ENCODE measurements around the gene TRDMT1. TPM values are rescaled to one million over a fixed set of nuclear protein-coding genes. Genes with fewer than 3 reads are reported as not detected.

TRDMT1 gene
- total RNA-seq, 1 donor = 19.1 TPM

DNA sequence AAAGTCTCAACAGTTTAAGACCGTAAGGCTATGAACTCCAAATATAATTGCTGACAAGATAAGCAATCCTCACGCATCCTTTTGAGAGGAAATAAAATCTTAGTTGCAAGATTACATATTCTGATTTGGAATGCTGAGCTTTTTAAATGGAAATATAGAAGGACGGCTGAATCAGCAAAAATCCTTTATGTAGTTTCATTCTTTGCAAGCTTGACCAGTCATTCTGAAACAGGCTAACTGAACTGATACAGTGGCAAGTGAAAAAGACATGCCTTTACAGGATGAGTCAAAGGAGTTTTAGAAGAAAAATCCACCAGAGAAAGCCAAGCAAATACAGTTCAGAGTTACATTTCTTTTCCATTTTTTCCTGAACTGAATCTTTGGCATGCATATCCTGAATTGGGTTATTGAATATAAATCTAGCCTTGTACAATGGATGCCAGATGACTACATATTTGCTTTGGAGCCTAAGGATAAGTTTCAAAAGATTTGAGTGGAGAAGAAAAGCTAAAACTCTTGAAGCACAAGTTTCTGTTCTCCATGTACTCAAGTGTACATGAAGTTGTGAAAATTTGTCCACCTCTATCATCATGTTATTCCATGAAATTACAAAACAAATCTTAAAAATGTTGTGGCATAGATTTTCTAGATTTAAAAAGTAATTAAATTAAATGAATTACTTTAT lies 30.9 kb upstream of the TRDMT1 start:
- peak overlapping the region; percentile 98 for H3K4me3 ChIP-seq (ENCODE audit: low read depth, low read length)
- DNase-seq (ENCODE audit: low read depth) = peak; percentile 51
- TF ChIP-seq, protein P1, sequence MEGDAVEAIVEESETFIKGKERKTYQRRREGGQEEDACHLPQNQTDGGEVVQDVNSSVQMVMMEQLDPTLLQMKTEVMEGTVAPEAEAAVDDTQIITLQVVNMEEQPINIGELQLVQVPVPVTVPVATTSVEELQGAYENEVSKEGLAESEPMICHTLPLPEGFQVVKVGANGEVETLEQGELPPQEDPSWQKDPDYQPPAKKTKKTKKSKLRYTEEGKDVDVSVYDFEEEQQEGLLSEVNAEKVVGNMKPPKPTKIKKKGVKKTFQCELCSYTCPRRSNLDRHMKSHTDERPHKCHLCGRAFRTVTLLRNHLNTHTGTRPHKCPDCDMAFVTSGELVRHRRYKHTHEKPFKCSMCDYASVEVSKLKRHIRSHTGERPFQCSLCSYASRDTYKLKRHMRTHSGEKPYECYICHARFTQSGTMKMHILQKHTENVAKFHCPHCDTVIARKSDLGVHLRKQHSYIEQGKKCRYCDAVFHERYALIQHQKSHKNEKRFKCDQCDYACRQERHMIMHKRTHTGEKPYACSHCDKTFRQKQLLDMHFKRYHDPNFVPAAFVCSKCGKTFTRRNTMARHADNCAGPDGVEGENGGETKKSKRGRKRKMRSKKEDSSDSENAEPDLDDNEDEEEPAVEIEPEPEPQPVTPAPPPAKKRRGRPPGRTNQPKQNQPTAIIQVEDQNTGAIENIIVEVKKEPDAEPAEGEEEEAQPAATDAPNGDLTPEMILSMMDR (IDR thresholded peaks at IDR 0.05; ENCODE audit: insufficient read depth, low read length) = no peak

- DNase-seq (ENCODE audit: low read depth) = peak; percentile 14
- H3K4me3 ChIP-seq (ENCODE audit: low read depth, low read length) = peak overlapping the region; percentile 98
- TF ChIP-seq, protein P1 (IDR thresholded peaks at IDR 0.05; ENCODE audit: insufficient read depth, low read length) = no peak
Observed at GRCh38 chr10:17231788-17232187, 30.3 kb upstream of the TRDMT1 start.

GRCh38 chr10:17229967-17230682 lies 28.7 kb upstream of the TRDMT1 start:
- TF ChIP-seq, protein P1 (IDR thresholded peaks at IDR 0.05; ENCODE audit: insufficient read depth, low read length) = peak; percentile 25
- peak overlapping the region; percentile 98 for H3K4me3 ChIP-seq (ENCODE audit: low read depth, low read length)
- DNase-seq (ENCODE audit: low read depth) = peak; percentile 76

DNA sequence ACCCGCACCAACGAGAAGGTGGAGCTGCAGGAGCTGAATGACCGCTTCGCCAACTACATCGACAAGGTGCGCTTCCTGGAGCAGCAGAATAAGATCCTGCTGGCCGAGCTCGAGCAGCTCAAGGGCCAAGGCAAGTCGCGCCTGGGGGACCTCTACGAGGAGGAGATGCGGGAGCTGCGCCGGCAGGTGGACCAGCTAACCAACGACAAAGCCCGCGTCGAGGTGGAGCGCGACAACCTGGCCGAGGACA lies 28.2 kb upstream of the TRDMT1 start:
- peak overlapping the region; percentile 98 for H3K4me3 ChIP-seq (ENCODE audit: low read depth, low read length)
- TF ChIP-seq, protein P1 (IDR thresholded peaks at IDR 0.05; ENCODE audit: insufficient read depth, low read length) = no peak
- DNase-seq (ENCODE audit: low read depth) = no peak

- TF ChIP-seq, protein P1 (IDR thresholded peaks at IDR 0.05; ENCODE audit: insufficient read depth, low read length) = no peak
- DNase-seq (ENCODE audit: low read depth) = peak; percentile 94
- H3K4me3 ChIP-seq (ENCODE audit: low read depth, low read length) = peak overlapping the region; percentile 98
Observed at GRCh38 chr10:17229016-17229716, 27.7 kb upstream of the TRDMT1 start.

GRCh38 chr10:17228091-17229015 lies 26.9 kb upstream of the TRDMT1 start, which contains the start of gene VIM:
Gene VIM (plus strand): TSS chr10:17228241. CDS start chr10:17229423, 1,182 bp downstream.
- H3K4me3 ChIP-seq (ENCODE audit: low read depth, low read length) = peak within 1 kb of the TSS; percentile 98
- DNase-seq (ENCODE audit: low read depth) = peak; percentile 95
- TF ChIP-seq, protein P1 (IDR thresholded peaks at IDR 0.05; ENCODE audit: insufficient read depth, low read length) = peak; percentile 26

All from fibroblast of the aortic adventitia (primary cell).